NCI-H2081 (cell line): ENCODE data around the gene GRIN3B.
"Not testable (repeated sequence)": the region's sequence is repeated elsewhere in the genome, so short reads cannot be mapped to it uniquely, and the experiment has no call there.

Source experiments
- DNase-seq, 2 experiments: peaks; one replicate each; lab custom pipeline; 2025; lab: John Stamatoyannopoulos, UW

Gene GRIN3B

GRCh38 chr19:1019616-1019961 lies 19.4 kb downstream of the GRIN3B start:
- DNase-seq: no peak

GRCh38 chr19:1019980-1020867 lies 20.0 kb downstream of the GRIN3B start:
- DNase-seq: no peak

DNA sequence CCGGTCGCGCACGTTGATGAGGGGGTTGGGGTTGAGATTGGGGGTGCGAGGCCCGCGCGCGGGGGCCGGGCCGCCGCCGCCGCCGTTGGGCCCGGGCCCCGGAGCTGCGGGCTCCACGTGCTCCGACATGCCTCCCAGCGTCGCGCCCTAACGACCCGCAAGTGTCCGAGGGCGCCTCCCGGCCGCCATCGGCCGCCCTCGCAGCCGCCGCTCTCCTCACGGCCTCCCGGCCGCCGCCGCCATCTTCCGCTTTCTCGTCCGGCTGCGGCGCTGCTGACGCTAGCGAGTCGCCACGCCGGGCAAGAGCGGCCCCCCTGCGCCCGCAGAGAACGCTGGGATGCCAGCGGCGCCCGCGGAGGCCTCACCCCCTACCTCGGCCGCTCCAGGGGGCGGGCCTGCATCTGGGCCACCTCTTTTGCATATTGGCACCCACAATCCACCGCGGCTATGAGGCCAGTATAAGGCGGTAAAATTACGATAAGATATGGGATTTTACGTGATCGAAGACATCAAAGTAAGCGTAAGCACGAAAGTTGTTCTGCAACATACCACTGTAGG lies 20.7 kb downstream of the GRIN3B start, which contains the start of gene TMEM259:
Gene TMEM259, minus strand, starts transcription at position 256 of the 558 bp plus-strand sequence. Its CDS starts 127 bp downstream, at position 129.
- peak; percentile 96 to 98 for DNase-seq

DNA sequence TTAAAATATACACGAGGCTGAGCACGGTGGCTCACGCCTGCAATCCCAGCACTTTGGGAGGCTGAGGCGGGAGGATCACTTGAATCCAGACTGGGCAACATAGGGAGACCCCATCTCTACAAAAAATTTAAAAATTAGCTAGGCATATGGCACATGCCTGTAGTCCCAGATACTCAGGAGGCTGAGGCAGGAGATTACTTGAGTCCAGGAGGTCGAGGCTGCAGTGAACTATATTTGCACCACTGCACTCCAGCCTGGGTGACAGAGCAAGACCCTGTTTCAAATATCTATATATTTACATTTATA lies 23.6 kb downstream of the GRIN3B start:
- not testable (repeated sequence) for DNase-seq

DNA sequence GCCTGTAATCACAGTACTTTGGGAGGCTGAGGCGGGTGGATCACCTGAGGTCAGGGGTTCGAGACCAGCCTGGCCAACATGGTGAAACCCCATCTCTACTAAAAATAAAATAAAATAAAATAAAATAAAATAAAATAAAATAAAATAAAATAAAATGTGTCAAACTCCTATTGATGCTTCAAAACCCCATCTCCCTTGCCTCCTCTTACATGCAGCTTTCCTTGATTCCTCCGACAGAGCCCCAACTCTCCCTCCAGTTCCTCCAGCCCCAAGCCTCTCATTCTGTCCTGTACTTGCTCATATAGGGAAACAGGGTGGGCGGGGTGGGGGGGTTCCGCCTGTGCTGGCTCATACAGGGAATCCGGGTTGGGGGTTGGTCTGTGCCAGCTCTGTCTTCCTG lies 24.9 kb downstream of the GRIN3B start:
- DNase-seq: not testable (repeated sequence)

DNA sequence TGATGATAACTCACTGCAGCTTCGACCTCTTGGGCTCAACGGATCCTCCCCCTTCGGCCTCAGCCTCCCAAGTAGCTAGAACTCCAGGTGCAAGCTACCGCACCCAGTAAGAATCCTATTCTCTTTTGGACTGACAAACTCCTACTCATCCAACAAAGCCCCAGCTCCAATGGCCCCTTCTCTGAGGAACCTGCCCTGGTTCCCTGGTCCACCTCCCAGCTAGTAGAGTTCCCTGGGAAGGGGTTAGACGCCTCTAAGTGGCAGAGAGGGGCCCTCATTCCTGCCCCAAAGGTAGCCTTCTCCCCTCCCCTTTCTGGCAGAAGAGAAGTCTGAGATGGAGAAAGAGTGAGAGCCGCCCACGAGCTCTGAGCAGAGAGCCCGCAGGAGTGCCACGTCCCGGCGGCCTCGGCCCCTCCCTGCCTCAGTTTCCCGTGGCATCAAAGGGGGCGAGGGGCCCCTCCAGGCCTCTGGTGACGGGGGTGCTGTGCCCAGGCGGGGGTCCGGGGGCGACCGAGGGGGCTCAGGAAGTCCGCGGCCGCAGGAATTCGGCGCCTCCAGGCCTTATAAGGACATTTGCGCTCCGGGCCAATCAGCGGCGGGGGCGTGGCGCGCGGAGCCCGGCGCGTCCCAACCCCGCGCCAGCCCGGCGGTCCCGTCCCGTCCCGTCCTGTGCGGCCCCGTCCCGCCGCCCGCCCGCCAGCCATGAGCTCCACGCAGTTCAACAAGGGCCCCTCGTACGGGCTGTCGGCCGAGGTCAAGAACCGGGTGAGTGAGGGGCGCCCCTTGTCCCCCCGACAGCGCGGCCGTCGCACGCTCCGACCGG lies 26.0 kb downstream of the GRIN3B start, which contains the start of gene CNN2:
Gene CNN2, plus strand, starts transcription at position 649 of the 823 bp plus-strand sequence. Its CDS starts 54 bp downstream, at position 703.
- peak in 1 of 2 experiments; percentile 21 for DNase-seq

DNA sequence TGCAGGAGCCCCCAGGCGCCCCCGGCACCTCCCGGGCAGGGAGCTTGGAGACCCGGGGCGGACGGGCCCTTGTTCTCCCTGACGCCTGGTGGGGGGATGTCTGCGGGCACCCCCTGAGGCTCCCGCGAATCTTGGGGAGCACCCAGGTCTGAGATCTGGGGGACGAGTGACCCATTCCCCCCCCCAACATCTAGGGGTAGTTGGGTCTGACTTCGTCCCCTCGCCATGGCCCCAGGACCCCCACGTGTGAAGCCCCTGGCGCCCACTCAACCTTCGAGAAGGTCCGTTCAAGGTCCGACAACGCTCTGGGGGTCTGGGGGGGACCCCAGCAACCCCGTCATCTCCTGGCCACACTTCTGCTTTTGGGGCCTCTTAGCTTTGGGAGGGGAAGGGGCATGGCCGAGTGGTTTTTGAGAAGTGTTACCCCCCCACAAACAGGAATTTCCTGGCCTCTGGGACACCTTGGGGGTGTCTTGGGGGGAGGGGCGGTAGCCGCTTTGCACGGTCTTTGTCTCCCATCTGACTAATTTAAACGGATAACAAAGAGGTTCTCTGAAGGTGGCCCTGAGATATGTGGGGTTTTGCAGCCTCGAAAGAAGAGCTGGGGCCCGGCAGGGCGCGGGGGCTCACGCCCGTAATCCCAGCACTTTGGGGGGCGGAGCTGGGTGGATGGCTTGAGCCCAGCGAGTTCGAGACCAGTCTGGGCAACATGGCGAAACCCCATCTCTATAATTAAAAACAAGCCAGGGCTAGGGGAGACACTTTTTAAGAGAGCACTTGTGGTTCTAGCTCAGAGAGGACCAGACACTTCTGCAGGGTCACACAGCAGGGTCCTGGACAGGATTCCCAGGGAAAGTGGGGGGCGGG lies 26.8 kb downstream of the GRIN3B start:
- no peak for DNase-seq

GRCh38 chr19:1027650-1028061 lies 27.4 kb downstream of the GRIN3B start:
- no peak for DNase-seq

- peak; percentile 44 to 51 for DNase-seq
Measured at GRCh38 chr19:1028062-1028926, 28.1 kb downstream of the GRIN3B start.

GRCh38 chr19:1032264-1032867 lies 32.1 kb downstream of the GRIN3B start:
- DNase-seq: no peak

DNA sequence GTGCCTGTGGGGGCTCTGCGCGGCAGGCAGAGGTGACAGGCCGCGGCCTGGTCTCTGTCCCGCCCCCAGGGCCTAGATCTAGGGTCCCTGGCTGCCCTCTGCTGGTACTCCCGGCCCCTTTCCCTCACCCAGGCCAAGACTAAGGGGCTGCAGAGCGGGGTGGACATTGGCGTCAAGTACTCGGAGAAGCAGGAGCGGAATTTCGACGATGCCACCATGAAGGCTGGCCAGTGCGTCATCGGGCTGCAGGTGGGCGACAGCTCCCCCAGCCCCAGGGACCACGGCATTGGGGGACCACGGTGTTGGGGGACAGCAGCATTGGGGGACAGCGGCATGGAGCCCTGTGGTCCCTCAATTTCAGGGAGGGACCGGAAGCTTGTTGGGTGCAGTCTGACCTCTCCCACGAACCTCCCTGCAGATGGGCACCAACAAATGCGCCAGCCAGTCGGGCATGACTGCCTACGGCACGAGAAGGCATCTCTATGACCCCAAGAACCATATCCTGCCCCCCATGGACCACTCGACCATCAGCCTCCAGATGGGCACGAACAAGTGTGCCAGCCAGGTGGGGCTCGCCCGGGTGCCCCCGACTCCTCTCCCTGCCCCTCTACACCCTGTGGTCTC lies 35.9 kb downstream of the GRIN3B start:
- DNase-seq: no peak

GRCh38 chr19:1037621-1038064 lies 37.4 kb downstream of the GRIN3B start:
- DNase-seq: no peak

GRCh38 chr19:1038978-1039645 lies 38.9 kb downstream of the GRIN3B start:
- no peak for DNase-seq

DNA sequence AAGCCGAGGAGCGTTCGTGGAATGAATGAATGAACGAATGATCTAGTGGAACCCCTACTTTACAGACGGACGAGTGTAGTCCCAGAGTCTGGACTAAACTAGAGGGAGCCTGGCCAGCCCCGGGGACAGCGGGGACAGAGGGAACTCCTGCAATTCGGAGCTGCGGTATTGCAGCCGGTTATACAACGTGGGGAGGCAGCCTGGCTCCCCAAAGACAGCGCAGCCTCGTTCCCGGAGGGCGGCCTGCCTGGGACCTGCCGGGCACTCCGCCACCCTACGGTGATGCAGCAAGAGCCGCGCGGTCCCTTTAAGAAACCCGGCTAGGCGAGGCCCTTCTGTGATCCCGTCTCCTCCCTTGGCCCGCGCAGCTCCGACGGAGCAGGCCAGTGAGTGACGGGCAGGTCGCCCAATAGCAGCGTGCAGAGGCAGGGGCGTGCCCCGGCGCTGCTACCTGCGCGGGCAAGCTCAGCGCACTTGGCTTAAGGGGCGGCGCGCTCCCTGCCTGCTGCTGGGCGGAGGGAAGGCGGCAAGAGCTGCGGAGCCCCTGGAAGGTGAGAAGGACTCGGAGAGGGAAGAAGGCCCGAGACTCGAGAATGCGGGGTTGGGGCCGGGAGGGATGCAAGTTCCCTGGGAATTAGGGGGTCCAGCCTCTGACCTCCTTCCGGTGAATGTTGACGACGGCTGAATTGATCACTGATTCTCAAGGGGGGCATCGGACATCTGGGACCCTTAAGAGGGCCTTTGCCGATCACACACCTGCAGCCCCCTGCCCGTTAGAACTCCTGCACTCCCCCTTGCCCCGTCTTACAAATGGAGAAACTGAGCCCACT lies 39.6 kb downstream of the GRIN3B start, which contains the start of gene ABCA7:
Gene ABCA7, plus strand, starts transcription at position 462 of the 830 bp plus-strand sequence. CDS start 1,255 bp downstream, outside the sequence.
- peak; percentile 97 to 98 for DNase-seq

- peak; percentile 88 to 94 for DNase-seq
Measured at GRCh38 chr19:1040476-1041271, 40.5 kb downstream of the GRIN3B start.

DNA sequence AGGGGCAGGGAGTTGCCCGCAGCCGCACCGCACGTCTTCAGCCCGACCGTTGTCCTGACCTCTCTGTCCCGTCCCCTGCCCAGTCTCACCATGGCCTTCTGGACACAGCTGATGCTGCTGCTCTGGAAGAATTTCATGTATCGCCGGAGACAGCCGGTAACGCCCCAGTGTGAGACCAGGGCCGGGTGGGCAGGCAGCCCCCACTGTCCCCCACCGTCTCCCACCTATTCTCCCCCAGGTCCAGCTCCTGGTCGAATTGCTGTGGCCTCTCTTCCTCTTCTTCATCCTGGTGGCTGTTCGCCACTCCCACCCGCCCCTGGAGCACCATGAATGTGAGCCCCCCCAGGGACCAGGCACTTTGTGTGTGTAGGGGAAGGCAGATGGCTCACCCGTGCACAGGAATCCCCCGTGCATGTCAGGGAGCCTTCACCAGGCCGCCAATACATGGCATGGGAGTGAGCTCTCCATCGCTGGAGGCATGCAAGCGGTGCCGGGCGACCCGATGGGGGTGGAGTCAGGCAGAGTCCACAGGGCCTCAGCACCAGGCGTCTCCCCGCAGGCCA lies 41.1 kb downstream of the GRIN3B start:
- no peak for DNase-seq
